Activated T-cell treated with anti-CD3 and anti-CD28 coated beads for 48 hours (primary cell): ENCODE data around the gene C6orf141.
"Not testable (repeated sequence)": the region's sequence is repeated elsewhere in the genome, so short reads cannot be mapped to it uniquely, and the experiment has no call there.

Experiments
- DNase-seq: peaks from one replicate; pipeline ENCODE4 v3.0.0-alpha.2; 2020; ENCODE audit warnings: low read depth

The C6orf141 gene

DNA sequence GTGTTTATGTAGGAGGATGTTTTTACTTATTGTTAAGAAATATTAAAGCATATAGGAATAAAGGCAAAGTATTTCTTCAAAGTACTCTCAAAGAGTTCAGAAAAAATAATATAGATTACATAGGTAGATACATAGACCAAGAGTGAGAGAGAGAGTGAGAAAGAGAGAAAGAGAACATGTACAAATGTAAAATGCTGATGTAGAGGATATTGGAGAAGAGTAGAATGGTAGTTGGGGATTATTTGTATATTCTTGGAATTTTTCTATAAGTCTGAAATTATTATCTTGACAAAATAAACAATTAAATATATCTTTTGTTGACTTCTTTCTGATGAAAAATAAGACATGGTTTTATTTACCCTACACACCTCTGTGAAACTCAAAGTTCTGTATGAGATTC is 29.2 kb downstream of the C6orf141 start:
- DNase-seq = no peak

DNA sequence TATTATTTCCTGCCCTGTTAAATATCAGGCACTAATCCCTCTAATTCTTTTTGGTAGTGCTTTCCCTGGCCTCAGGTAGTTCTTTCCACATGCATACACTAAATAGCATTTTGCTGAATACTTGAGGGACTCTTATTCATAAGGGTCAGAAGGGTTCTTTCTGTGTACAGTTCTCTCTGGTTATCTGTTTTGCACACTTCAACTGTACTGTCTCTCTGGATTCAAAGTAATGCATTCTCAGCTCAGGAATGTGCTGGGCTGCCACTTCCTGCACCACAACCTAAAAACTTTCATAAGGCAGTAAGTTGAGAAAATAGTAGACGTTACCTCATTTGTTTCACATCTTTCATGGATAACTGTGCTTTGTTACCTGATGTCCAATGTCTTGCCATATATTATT is 32.1 kb downstream of the C6orf141 start:
- no peak for DNase-seq

DNA sequence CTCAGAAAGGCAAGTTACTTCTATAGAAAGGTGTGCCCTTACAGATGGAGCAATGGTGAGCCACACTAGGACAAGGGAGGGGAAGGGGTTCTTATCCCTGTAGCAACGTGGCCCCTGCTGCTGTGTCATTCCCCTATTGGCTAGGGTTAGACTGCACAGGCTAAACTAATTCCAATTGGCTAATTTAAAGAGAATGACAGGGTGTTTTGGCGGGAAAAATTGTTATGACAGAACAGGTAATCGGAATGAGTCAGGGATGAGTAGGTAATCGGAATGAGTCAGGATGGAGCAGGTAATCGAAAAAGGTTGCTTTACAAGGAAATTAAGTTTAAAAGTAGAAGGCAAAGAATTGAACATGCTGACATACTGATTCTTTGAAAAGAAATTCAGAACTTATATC is 36.8 kb downstream of the C6orf141 start:
- DNase-seq = not testable (repeated sequence)
